Right hindlimb (tissue), 1 donor: Measurements from ENCODE around the gene LIPI.
"Not testable (repeated sequence)": the region's sequence is repeated elsewhere in the genome, so short reads cannot be mapped to it uniquely, and the experiment has no call there.

Experiments used
- DNase-seq: peaks from one replicate; pipeline ENCODE4 v3.0.0-alpha.2; 2018

Gene LIPI

DNA sequence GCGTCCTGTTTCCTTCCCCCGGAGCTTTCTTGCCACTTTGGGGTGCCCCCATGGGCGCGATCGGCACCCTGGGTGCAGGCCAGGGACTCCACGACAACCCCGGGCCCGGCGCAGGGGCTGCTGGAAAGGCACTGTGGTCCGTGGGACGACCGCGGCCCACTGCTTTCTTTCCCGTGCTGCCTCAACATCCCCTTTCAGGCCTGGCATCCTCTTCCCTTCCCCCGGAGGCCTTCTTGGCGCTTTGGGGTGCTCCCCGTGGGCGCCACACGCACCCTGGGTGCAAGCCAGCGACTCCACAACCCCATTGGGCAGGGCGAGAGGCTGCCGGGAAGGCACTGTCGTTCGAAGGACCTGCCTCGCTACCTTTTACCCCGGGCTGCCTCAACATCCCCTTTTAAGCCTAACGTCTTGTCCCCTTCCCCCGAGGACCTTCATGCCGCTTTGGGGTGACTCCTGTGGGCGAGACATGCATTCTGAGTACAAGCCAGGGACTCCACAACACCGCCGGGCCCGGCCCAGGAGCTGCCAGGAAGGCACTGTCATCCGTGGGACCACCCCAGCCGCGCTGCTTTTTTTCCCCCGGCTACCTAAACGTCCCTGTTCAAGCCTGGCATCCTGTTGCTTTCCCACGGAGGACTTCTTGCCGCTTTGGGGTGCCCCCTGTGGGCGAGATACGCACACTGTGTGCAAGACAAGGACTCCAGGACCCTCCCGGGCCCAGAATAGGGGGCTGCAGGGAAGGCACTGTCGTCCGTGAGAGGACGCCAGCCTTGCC, 137.8 kb downstream of the LIPI start:
- no peak for DNase-seq

DNA sequence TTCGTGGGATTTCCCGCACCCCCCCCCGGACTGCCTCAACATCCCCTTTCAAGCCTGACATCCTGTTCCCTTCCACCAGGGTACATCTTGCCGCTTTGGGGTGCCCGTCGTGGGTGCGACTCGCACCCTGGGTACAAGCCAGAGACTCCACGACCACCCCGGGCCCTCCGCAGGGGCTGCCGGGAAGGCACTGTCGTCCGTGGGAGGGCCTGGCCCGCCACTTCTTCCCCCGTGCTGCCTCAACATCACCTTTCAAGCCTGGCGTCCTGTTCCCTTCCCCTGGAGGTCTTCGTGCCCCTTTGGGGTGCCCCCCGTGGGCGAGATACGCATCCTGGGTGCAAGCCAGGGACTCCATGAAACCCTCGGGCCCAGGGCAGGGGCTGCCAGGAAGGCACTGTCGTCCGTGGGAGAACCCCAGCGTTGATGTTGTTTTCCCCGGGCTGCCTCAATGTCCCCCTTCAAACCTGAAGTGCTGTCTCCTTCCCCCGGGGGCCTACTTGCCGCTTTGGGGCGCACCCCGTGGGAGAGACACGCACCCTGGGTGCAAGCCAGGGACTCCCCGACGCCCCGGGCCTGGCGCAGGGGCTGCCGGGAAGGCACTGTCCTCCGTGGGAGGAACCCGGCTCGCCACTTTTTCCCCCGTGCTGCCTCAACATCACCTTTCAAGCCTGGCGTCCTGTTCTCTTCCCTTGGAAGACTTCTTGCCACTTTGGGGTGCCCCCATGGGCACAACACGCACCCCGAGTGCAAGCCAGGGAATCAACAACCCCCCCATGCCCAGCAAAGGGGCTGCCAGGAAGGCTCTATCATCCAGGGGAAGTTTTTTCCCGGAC, 138.6 kb downstream of the LIPI start:
- no peak for DNase-seq

DNA sequence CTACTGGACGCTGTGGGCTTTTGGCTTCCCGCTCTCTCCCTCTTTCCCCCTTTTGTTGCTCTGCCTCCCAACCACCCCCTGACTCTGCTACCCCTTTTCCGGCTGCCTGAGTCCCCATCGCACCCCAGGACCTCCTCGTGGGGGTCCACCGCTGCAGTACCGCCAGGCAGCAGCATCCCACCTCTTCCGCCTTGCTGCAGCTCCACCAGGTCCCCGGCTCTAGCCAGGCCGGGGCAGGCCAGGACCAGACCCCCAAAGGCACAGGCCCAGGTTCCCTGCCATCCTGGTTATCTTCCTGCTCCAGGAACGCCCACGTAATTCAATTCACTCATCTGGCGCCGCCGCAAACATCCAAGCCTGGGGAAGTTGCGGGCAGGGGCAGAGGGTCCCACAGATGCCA, 139.8 kb downstream of the LIPI start:
- no peak for DNase-seq

DNA sequence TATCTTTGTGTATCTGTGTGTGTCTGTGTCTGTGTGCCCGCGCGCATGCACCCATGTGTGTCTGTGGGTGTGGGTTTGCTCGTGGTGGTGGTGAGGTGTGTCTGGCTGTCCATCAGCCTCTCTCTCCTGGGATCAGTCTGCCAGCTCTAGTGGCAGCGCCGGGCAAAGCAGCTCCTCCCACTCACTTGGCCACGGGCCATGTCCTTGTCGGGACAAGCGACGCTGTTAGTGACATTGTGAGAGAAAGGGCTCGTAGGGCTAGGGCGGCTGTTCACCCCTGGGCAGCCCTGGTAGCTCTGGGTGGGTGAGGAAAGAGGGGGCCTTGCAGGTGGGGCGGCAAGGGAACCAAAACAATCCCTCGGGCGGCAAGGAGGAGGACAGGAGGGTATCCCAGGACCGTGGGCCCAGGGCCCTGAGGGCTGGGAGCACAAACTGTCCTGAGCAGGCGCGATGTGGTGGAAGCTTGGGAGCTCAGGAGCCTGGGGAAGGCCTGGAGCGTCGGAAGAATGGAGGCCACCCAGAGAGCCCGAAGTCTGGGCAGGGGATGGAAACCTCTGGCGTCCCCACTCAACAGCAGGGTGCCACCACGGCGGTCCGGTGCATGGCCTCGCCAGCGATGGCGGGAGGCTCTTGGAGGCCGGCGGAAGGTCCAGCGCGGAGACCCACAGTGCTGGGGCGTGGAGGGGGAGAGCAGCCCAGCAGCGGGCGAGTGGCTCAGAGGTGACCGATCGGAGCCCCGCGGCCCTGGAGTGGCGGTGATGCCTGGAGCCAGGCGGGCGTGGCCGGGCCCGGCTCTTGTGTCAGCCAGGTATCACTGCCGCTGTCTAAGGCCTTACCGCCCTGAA, 140.5 kb downstream of the LIPI start:
- no peak for DNase-seq

DNA sequence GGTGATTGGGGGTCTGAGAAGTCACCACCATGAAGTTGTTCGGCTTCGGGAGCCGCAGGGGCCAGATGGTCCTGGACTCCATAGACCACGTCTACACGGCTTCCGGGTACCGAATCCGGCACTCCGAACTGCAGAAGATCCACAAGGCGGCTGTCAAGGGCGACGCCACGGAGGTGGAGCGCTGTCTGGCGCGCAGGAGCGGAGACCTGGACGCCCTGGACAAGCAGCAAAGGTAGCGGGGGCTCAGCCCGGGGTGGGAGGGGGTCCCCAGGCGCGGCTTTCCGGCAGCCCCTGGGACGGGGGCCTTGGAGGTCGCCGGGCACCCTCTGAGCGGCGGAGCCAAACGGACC, 146.5 kb downstream of the LIPI start:
- DNase-seq: no peak

DNA sequence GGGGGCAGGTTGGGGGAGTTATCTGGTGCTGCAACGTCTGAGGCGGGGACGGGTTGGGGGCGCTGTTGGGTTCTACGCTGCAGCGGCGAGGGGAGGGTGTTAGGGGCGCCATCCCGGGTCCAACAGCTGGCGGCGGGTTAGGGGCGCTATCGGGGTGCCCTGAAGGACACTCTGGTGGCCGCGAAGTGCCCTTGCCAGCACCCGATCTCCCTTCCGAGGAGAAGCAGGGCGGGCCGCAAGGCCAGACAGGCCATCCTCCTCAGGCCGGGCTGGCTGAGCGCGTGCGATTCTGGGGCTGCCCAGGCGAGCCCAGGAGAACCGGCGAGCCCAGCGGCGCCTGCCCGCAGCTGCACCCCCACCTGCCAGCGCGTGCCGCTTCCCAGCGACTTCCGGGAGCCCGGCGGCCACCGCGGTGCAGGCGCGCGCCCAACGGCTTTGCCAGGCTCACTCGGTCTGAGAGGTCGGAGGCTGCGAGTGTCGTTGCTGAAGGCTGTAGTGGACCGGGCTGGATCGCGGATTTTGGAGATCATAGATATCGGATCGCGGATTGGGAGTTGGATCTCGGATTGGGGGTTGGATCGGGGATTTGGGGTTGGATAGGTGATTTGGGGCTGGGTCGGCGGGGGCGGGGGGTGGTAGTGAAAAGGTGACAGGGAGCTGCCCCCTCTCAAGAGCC, 147.0 kb downstream of the LIPI start:
- DNase-seq: not testable (repeated sequence)

DNA sequence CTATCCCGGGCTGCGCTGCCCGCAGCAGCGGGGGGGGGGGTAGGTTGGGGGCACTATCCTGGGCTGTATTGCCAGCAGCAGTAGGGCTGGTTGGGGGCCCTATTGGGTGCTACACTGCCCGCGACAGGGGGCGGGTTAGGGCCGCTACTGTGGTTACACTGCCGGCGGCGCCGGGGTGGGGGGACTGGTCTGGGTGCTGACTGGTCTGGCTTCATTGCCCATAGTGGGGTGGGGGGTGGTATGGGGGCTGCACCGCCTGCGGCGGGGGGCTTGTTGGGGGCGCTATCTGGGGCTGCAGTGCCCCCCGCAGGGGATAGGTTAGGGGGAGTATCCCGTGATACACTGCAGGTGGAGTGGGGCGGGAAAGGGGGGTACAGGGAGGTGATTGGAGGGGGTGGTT, 148.1 kb downstream of the LIPI start:
- DNase-seq: not testable (repeated sequence)

DNA sequence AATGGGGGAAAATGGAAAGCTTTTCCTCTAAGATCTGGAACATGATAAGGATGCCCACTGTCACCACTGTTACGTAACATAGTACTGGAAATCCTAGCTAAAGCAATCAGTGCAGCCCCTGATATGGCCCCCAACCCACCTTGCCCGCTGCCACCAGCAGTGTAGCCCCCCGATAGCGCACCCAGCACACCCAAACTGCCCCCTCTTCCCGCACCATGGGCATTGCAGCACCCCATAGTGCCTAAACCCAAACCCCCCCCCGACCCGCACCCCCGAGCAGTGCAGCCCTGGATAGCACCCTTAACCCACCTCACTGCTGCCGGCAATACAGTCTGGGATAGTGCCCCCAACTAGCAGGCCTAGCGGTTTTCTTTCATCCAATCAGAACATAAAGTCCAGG, 148.9 kb downstream of the LIPI start:
- not testable (repeated sequence) for DNase-seq

DNA sequence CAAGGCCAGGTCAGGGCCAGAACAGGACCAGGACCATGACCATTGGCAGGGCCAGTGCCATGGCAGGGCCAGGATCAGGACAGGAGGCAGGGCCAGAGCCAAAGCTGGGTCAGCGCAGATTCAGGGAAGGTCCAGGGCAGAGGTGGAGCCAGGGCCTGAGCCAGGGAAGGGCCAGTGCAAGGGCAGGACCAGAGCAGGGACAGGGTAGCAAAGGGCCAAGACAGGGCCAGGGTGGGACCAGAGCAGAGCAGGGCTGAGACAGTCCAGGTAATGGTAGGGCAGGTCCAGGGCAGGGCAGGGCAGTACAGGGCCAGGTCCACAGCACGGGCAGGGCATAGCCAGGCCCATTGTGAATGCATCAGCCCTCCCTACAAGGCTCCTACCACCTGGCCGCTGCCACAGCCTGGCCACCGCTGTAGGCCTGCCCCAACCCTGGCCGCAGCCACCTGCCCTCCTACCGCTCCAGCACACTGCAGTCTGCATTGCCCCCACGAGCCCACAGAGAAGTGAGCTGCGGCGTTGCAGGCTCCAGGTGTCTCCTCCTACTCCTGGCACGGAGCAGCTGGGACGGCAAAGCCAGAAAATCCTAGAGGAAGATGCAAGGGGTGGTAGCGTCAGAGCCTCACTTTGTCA, 151.6 kb downstream of the LIPI start:
- DNase-seq: not testable (repeated sequence)
